Tibial nerve (tissue), 4 donors: ENCODE measurements around the gene ESYT3. TPM values are rescaled to one million over a fixed set of nuclear protein-coding genes. Genes with fewer than 3 reads are reported as not detected.

ENCODE experiments used
- DNase-seq, 2 donors: peaks; one replicate each; pipeline ENCODE4 v3.0.0-alpha.2; 2019; ENCODE audit warnings: low spot score in 2 of 2
- H3K27ac ChIP-seq, 4 donors: fragments of 200-600 bp; sonication (generic) in 3 of 4; one replicate each; pipeline ENCODE4 v1.5.1; 2017 to 2019; ENCODE audit warnings: mild to moderate bottlenecking in 1 of 4
- H3K27me3 ChIP-seq, 2 donors: fragments of 200-600 bp; sonication (generic) in 1 of 2; one replicate each; pipeline versions ENCODE4 v1.5.1 to v1.6.0; 2017 to 2019
- H3K36me3 ChIP-seq, 3 donors: fragments of 200-600 bp; sonication (generic); one replicate each; pipeline ENCODE4 v1.5.1; 2018 to 2019
- H3K4me1 ChIP-seq, 4 donors: fragments of 200-600 bp; sonication (generic) in 3 of 4; one replicate each; pipeline ENCODE4 v1.5.1; 2017 to 2019
- H3K4me3 ChIP-seq, 4 donors: fragments of 200-600 bp; sonication (generic) in 3 of 4; one replicate each; pipeline ENCODE4 v1.5.1; 2017 to 2019; ENCODE audit warnings: mild to moderate bottlenecking in 1 of 4, moderate library complexity in 1 of 4
- H3K9me3 ChIP-seq, 4 donors: fragments of 200-600 bp; sonication (generic) in 3 of 4; one replicate each; pipeline ENCODE4 v1.5.1; 2017 to 2019
- CTCF ChIP-seq, 5 experiments: fragments of 200-600 bp in 3 of 5; fragments of 450-650 bp in 2 of 5; sonication (generic) in 3 of 5; IDR thresholded peaks; one replicate each; pipeline ENCODE4 v1.5.1; 2016 to 2019; ENCODE audit warnings: antibody characterized with exemption in 5 of 5, mild to moderate bottlenecking in 3 of 5, moderate library complexity in 2 of 5
- EP300 ChIP-seq, 2 donors: sonication (generic); formaldehyde crosslinking; IDR thresholded peaks; one replicate each; pipeline ENCODE4 v1.6.1; 2017; ENCODE audit warnings: antibody characterized with exemption in 2 of 2, mild to moderate bottlenecking in 1 of 2
- POLR2A ChIP-seq, 2 donors: fragments of 450-650 bp; IDR thresholded peaks; one replicate each; pipeline ENCODE4 v1.6.1; 2017; ENCODE audit warnings: antibody characterized with exemption in 2 of 2, mild to moderate bottlenecking in 2 of 2, moderate library complexity in 2 of 2
- WGBS, 2 donors: methylation state at CpG; one replicate each; pipeline ENCODE4 v1.1.5; 2018; 5-methylcytosine and 5-hydroxymethylcytosine counted together
- total RNA-seq, 4 donors: library from RNA; depleted of rRNA; stranded (reverse); fragments of >200 nt; gene quantifications; one replicate each; pipeline ENCODE4 v1.1.0, GENCODE V29; 2016

The ESYT3 gene
- total RNA-seq, 4 donors from 2014 or later = 6.9 to 9.4 (median 7.6) TPM

- DNase-seq = no peak
- Histone ChIP-seq H3K4me1 (no peaks in the 10 kb centered on the region), H3K27me3 (no peaks in the 10 kb centered on the region), H3K9me3 (no peaks in the 10 kb centered on the region), H3K36me3 (no peaks in the 10 kb centered on the region), H3K4me3 (no peak overlapping the region), H3K27ac (no peak overlapping the region)
- TF ChIP-seq CTCF (IDR thresholded peaks at IDR 0.05) (no peak), EP300 (IDR thresholded peaks at IDR 0.05) (no peak), POLR2A (IDR thresholded peaks at IDR 0.05) (no peak)
- WGBS, 2 donors = 71 to 72% methylated on average over 2 of the region's 2 CpGs
These were observed 31.5 kb downstream of the ESYT3 start for GRCh38 chr3:138465925-138466324.

- 85 to 88% methylated on average over 5 of the region's 5 CpGs for WGBS, 2 donors
- H3K36me3 ChIP-seq = peaks cover 0 to 6% (median 0%) of the 10 kb centered on the region in 3 donors
- H3K27me3 ChIP-seq = no peaks in the 10 kb centered on the region
- no peak overlapping the region for H3K27ac ChIP-seq
- no peaks in the 10 kb centered on the region for H3K4me1 ChIP-seq
- TF ChIP-seq POLR2A (IDR thresholded peaks at IDR 0.05) (no peak), CTCF (IDR thresholded peaks at IDR 0.05) (no peak)
- no peak for DNase-seq
- no peaks in the 10 kb centered on the region for H3K9me3 ChIP-seq
- no peak overlapping the region for H3K4me3 ChIP-seq
These were observed 33.5 kb downstream of the ESYT3 start for GRCh38 chr3:138467931-138468330.

- WGBS, 2 donors = 72 to 85% methylated on average over 6 of the region's 6 CpGs
- Histone ChIP-seq H3K4me3 (no peak overlapping the region), H3K27ac (no peak overlapping the region), H3K27me3 (no peaks in the 10 kb centered on the region), H3K36me3 (peaks cover 0 to 6% (median 0%) of the 10 kb centered on the region in 3 donors), H3K9me3 (no peaks in the 10 kb centered on the region), H3K4me1 (no peaks in the 10 kb centered on the region)
- TF ChIP-seq CTCF (IDR thresholded peaks at IDR 0.05) (no peak), EP300 (IDR thresholded peaks at IDR 0.05) (no peak), POLR2A (IDR thresholded peaks at IDR 0.05) (no peak)
- DNase-seq = no peak
These were observed 34.0 kb downstream of the ESYT3 start for GRCh38 chr3:138468451-138468850.

- 18 to 67% methylated on average over 1 to 2 of the region's 2 CpGs for WGBS, 2 donors
- Histone ChIP-seq H3K27ac (no peak overlapping the region), H3K4me3 (no peak overlapping the region), H3K36me3 (peaks cover 0 to 6% (median 0%) of the 10 kb centered on the region in 3 donors), H3K9me3 (no peaks in the 10 kb centered on the region), H3K4me1 (no peaks in the 10 kb centered on the region), H3K27me3 (no peaks in the 10 kb centered on the region)
- no peak for DNase-seq
- no peak for TF ChIP-seq CTCF (IDR thresholded peaks at IDR 0.05)
- TF ChIP-seq POLR2A (IDR thresholded peaks at IDR 0.05) = no peak
- no peak for TF ChIP-seq EP300 (IDR thresholded peaks at IDR 0.05)
These were observed 34.5 kb downstream of the ESYT3 start for GRCh38 chr3:138468886-138469285.

GRCh38 chr3:138469874-138470273 is 35.5 kb downstream of the ESYT3 start:
- H3K9me3 ChIP-seq = no peaks in the 10 kb centered on the region
- DNase-seq = no peak
- H3K4me1 ChIP-seq = no peaks in the 10 kb centered on the region
- no peak overlapping the region for H3K4me3 ChIP-seq
- no peak overlapping the region for H3K27ac ChIP-seq
- H3K36me3 ChIP-seq = peaks cover 0 to 6% (median 0%) of the 10 kb centered on the region in 3 donors
- TF ChIP-seq CTCF (IDR thresholded peaks at IDR 0.05) (no peak), EP300 (IDR thresholded peaks at IDR 0.05) (no peak), POLR2A (IDR thresholded peaks at IDR 0.05) (no peak)
- WGBS, 2 donors = 90 to 93% methylated on average over 6 of the region's 6 CpGs
- no peaks in the 10 kb centered on the region for H3K27me3 ChIP-seq
